ENCODE data around the gene SPOCK1.

GRCh38 chr5:137292461-137293027, 206.6 kb downstream of the SPOCK1 start:
- TF ChIP-seq CTCF (IDR thresholded peaks at IDR 0.05; ENCODE audit: borderline replicate concordance, extremely low read depth, low read length, poor library complexity, severe bottlenecking): no peak
- no peak for TF ChIP-seq EZH2 (IDR thresholded peaks at IDR 0.05; ENCODE audit: borderline replicate concordance, low read depth, low read length, severe bottlenecking)
